AG04449 (cell line): ENCODE measurements around the gene HEMGN.

Experiments used
- CTCF ChIA-PET: fragments of 350-600 bp; formaldehyde crosslinking; extraction: SDS; loops from one replicate; lab custom pipeline; 2021; ENCODE audit warnings: antibody characterized with exemption; lab: Yijun Ruan, JAX
- POLR2A ChIA-PET: fragments of 400-600, 350-600 bp; formaldehyde crosslinking; extraction: SDS; loops from one replicate; lab custom pipeline; 2020; ENCODE audit warnings: antibody characterized with exemption, inconsistent platforms; lab: Yijun Ruan, JAX
- DNase-seq: peaks from one replicate; pipeline ENCODE4 v3.0.0-alpha.2; 2010; ENCODE audit warnings: low read depth, low spot score
- H3K4me3 ChIP-seq: 2 replicates; pipeline ENCODE4 v1.5.1; 2011; ENCODE audit warnings: low read depth, mild to moderate bottlenecking, control low read depth, low read length
- TF ChIP-seq, protein P1 (sequence below): IDR thresholded peaks from one replicate; pipeline ENCODE4 v1.5.1; 2011; ENCODE audit warnings: mild to moderate bottlenecking, moderate library complexity, low read length, control low read depth, inconsistent platforms; ENCODE audit not compliant: insufficient read depth; ENCODE audit errors: missing control alignments

HEMGN gene

DNA sequence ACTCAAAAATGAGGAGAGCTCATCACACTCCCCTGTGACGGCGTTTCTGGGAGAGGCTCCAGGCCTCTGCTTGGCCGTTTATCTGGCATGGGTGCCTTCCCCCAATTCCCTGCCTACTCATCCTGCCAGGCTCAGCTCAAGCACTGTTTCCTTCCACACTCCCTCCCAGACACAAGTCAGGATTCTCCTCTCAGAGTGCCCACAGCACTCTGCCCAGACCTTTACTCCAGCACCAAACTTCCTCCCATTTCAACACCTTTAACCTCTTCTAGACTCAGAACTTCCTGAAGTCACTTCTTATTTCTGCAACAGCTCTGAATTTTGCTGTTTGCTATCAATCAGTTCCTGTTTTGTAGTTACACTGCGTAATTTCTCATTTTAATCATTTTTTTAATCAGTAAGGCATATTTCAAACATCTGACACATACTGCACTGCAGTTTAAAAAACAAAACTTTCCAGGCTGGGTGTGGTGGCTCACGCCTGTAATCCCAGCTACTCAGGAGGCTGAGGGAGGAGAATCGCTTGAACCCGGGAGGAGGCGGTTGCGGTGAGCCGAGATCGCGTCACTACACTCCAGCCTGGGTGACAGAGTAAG lies 31.6 kb downstream of the HEMGN start:
- POLR2A ChIA-PET: no interaction called here
- CTCF ChIA-PET: interaction anchor here (0.8 to 1.8 kb wide), 4 partner anchors 16 to 198 kb away, joined by 3 to 10 read pairs (median 3); partner anchors contain the start of gene TRMO
- H3K4me3 ChIP-seq: no peak overlapping the region
- TF ChIP-seq, protein P1, sequence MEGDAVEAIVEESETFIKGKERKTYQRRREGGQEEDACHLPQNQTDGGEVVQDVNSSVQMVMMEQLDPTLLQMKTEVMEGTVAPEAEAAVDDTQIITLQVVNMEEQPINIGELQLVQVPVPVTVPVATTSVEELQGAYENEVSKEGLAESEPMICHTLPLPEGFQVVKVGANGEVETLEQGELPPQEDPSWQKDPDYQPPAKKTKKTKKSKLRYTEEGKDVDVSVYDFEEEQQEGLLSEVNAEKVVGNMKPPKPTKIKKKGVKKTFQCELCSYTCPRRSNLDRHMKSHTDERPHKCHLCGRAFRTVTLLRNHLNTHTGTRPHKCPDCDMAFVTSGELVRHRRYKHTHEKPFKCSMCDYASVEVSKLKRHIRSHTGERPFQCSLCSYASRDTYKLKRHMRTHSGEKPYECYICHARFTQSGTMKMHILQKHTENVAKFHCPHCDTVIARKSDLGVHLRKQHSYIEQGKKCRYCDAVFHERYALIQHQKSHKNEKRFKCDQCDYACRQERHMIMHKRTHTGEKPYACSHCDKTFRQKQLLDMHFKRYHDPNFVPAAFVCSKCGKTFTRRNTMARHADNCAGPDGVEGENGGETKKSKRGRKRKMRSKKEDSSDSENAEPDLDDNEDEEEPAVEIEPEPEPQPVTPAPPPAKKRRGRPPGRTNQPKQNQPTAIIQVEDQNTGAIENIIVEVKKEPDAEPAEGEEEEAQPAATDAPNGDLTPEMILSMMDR: no peak
- DNase-seq: no peak

DNA sequence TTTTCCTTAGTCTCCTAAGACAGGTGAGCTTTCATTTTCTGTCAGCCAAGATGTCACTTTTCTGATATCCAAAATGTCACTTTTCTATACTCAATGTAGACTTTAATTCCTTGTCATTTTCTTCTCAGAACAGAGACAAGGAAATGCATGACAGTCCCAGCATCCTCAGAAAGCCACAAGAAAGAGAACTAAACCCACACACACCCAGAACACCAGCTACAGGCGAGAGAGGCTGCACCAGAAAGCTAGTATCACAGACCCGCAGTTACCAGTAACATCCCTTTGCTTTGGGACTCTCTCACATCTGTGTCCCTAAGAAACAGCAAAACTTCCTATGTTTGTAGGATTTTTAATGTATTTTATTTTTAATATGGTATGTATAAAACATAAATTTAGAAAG lies 32.7 kb downstream of the HEMGN start:
- TF ChIP-seq, protein P1: no peak
- CTCF ChIA-PET: interaction anchor here (1.1 to 1.8 kb wide), 6 partner anchors 9 to 200 kb away, joined by 3 to 10 read pairs (median 3); no protein-coding TSS in a partner anchor

DNA sequence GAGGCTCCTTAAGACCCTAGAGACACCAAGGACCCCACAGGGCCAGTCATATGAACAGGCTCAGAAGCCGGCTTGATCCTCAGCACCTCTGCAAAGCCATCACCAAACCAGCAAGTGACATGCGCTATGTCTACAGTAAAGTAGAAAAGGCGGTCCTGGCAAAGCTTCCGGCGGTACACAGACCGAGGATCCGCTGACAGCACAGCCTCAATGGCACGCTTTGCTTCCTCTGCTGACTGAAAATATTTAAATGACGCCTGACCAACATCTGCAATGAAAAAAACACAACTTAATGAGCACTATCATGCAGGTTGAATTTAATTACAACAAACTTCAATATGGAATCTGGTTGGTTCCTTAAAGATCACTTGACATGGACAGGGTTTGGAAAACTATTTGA lies 33.2 kb downstream of the HEMGN start:
- ChIA-PET POLR2A (no interaction called here), CTCF (interaction anchor here (1.0 to 1.4 kb wide), 6 partner anchors 10 to 199 kb away, joined by 3 to 4 read pairs (median 4); no protein-coding TSS in a partner anchor)
- no peak overlapping the region for H3K4me3 ChIP-seq
- TF ChIP-seq, protein P1: no peak
- DNase-seq: no peak

More for the DNA sequence above, 32.7 kb downstream of the HEMGN start:
- DNase-seq: no peak
- H3K4me3 ChIP-seq: no peak overlapping the region
- POLR2A ChIA-PET: no interaction called here

DNA sequence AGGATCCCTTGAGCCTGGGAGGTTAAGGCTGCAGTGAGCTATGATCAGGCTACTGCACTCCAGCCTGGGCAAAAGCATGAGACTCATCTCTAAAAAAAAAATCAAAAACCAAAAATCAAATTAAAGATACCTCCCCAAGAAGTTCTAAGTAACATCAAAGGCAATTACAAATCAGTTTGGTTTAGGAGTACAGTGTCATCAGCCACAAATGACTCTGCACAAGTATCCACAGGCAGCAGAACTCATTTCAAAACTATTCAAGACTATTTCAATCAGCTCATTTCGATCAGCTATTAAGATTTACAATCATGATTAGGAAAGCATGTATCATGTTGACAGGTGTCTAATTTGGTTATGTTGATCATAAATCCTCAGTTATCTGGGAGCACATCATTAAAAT lies 34.8 kb downstream of the HEMGN start:
- ChIA-PET POLR2A (interaction anchor here (0.7 kb wide), 1 partner anchor 19 kb away, joined by 3 read pairs; no protein-coding TSS in a partner anchor), CTCF (interaction anchor here (1.0 to 7.4 kb wide), 11 partner anchors 9 to 434 kb away, joined by 3 to 147 read pairs (median 36); partner anchors contain the start of gene TRMO)
- H3K4me3 ChIP-seq: no peak overlapping the region
- no peak for DNase-seq
- TF ChIP-seq, protein P1: no peak

DNA sequence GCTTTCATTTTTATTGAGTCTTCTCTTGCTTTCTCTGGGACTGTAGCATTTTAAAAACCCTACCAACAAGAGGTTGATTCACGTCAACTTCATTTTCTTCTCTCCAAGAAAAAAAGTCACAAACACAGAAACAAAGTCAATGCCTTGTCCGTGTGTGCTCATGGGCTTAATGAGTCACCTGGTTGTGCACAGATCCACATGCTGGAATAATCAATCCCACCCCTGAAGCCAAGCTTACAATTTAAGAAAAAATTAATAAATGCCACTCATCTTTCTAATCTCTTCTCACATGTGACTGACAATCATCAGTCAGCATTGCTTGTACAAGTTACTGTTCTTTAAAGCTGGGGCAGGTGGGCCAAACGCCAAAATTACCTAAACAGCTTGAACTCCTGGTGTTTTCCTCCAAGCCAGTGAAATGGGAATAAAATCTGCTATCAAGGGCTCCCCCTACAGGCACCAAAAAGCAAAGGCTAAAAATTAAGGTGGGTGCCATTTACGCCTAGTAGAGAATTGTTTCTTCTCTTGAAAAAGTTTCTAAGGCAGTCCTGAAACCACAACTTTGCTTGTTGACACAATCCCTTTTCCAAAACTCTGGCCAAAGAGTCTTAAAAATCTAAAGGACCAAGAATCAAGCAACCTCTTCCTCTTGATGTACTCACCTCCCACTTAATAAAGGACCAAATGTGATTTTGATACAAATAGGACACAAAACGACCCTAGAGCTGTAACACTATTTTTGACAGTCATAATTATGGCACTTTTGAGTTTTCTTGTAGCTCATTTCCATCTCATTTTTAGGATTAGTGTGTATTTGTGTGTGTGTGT lies 37.0 kb downstream of the HEMGN start:
- DNase-seq: no peak
- no peak overlapping the region for H3K4me3 ChIP-seq
- POLR2A ChIA-PET: no interaction called here
- CTCF ChIA-PET: interaction anchor here (0.7 to 7.4 kb wide), 47 partner anchors 11 to 432 kb away, joined by 3 to 147 read pairs (median 4); partner anchors contain the start of genes ANP32B, NANS, TRMO and XPA
- TF ChIP-seq, protein P1: peak; percentile 55
